GM19397 (cell line): Measurements from ENCODE around the gene COL25A1.

Experiments
- ATAC-seq: cut with Tn5 transposase; IDR thresholded peaks from one replicate; pipeline ENCODE4 v1.9.1; 2021; ENCODE audit warnings: mild to moderate bottlenecking, moderate library complexity; ENCODE audit not compliant: unreplicated experiment

Gene COL25A1

GRCh38 chr4:109216085-109216696 lies 86.3 kb downstream of the COL25A1 start:
- no peak for ATAC-seq

GRCh38 chr4:109215506-109215905 lies 87.0 kb downstream of the COL25A1 start:
- no peak for ATAC-seq

GRCh38 chr4:109214622-109215301 lies 87.7 kb downstream of the COL25A1 start:
- no peak for ATAC-seq

GRCh38 chr4:109213056-109213455 lies 89.4 kb downstream of the COL25A1 start:
- ATAC-seq, result no peak

- no peak for ATAC-seq
Observed at GRCh38 chr4:109211671-109212070, 90.8 kb downstream of the COL25A1 start.

- ATAC-seq, result no peak
Observed at GRCh38 chr4:109209647-109210046, 92.8 kb downstream of the COL25A1 start.

GRCh38 chr4:109207898-109208297 lies 94.6 kb downstream of the COL25A1 start:
- no peak for ATAC-seq

GRCh38 chr4:109207061-109207460 lies 95.4 kb downstream of the COL25A1 start:
- ATAC-seq, result no peak

GRCh38 chr4:109206620-109207019 lies 95.8 kb downstream of the COL25A1 start:
- no peak for ATAC-seq

- ATAC-seq, result no peak
Observed at GRCh38 chr4:109205186-109205585, 97.3 kb downstream of the COL25A1 start.

GRCh38 chr4:109199585-109199984 lies 102.9 kb downstream of the COL25A1 start:
- no peak for ATAC-seq

GRCh38 chr4:109195646-109196045 lies 106.8 kb downstream of the COL25A1 start:
- no peak for ATAC-seq

GRCh38 chr4:109191216-109191615 lies 111.2 kb downstream of the COL25A1 start:
- ATAC-seq, result no peak

- ATAC-seq, result no peak
Observed at GRCh38 chr4:109186458-109186945, 116.0 kb downstream of the COL25A1 start.

- no peak for ATAC-seq
Observed at GRCh38 chr4:109185951-109186350, 116.5 kb downstream of the COL25A1 start.

- no peak for ATAC-seq
Observed at GRCh38 chr4:109185548-109185947, 116.9 kb downstream of the COL25A1 start.

GRCh38 chr4:109184491-109184961 lies 117.9 kb downstream of the COL25A1 start:
- no peak for ATAC-seq

GRCh38 chr4:109183931-109184490 lies 118.4 kb downstream of the COL25A1 start:
- no peak for ATAC-seq

- no peak for ATAC-seq
Observed at GRCh38 chr4:109182696-109183095, 119.8 kb downstream of the COL25A1 start.

GRCh38 chr4:109179061-109179460 lies 123.4 kb downstream of the COL25A1 start:
- ATAC-seq, result no peak

- ATAC-seq, result no peak
Observed at GRCh38 chr4:109177096-109177810, 125.2 kb downstream of the COL25A1 start.
